Vagina (tissue), 2 donors: Measurements from ENCODE around the gene LIN7C.

ENCODE experiments used
- POLR2A ChIP-seq, 2 donors: fragments of 450-650 bp; IDR thresholded peaks; one replicate each; pipeline ENCODE4 v1.6.1; 2017; ENCODE audit warnings: antibody characterized with exemption in 2 of 2, mild to moderate bottlenecking in 2 of 2, moderate library complexity in 2 of 2
- POLR2AphosphoS5 ChIP-seq, 2 donors: sonication (generic); formaldehyde crosslinking; IDR thresholded peaks; one replicate each; pipeline ENCODE4 v1.9.0; 2017; ENCODE audit warnings: antibody characterized with exemption in 2 of 2, mild to moderate bottlenecking in 2 of 2, low read depth in 1 of 2; ENCODE audit not compliant: insufficient read depth in 1 of 2
- TF ChIP-seq, protein P1 (sequence below), 3 experiments: fragments of 450-650 bp in 2 of 3; fragments of 200-600 bp in 1 of 3; sonication (generic) in 1 of 3; IDR thresholded peaks; one replicate each; pipeline ENCODE4 v1.5.1; 2017 to 2019; ENCODE audit warnings: antibody characterized with exemption in 3 of 3, mild to moderate bottlenecking in 2 of 3, moderate library complexity in 2 of 3

DNA sequence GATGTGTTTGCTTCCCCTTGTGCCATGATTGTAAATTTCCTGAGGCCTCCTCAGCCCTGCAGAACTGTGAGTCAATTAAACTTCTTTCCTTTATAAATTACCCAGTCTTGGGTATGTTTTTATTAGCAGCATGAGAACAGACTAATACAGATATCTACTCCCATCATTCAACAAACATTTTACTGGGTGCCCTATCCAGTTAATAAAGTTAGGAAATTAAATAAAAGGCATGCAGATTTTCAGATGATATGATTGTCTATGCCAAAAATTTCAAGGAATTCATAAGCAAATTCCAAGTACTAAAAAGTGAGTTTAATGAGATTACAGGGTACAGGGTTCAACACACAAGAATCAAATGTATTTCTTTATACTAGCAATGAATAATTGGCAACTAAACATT is 33.5 kb upstream of the LIN7C start:
- TF ChIP-seq, protein P1, sequence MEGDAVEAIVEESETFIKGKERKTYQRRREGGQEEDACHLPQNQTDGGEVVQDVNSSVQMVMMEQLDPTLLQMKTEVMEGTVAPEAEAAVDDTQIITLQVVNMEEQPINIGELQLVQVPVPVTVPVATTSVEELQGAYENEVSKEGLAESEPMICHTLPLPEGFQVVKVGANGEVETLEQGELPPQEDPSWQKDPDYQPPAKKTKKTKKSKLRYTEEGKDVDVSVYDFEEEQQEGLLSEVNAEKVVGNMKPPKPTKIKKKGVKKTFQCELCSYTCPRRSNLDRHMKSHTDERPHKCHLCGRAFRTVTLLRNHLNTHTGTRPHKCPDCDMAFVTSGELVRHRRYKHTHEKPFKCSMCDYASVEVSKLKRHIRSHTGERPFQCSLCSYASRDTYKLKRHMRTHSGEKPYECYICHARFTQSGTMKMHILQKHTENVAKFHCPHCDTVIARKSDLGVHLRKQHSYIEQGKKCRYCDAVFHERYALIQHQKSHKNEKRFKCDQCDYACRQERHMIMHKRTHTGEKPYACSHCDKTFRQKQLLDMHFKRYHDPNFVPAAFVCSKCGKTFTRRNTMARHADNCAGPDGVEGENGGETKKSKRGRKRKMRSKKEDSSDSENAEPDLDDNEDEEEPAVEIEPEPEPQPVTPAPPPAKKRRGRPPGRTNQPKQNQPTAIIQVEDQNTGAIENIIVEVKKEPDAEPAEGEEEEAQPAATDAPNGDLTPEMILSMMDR (IDR thresholded peaks at IDR 0.05), result no peak
- TF ChIP-seq POLR2AphosphoS5 (IDR thresholded peaks at IDR 0.05; ENCODE audit: insufficient read depth in 1 of 2, low read depth in 1 of 2) (no peak), POLR2A (IDR thresholded peaks at IDR 0.05) (no peak)
